Right ventricle myocardium superior (tissue), 1 donor: Measurements from ENCODE around the gene ABCC2. TPM values are rescaled to one million over a fixed set of nuclear protein-coding genes. Genes with fewer than 3 reads are reported as not detected.
"Not testable (repeated sequence)": the region's sequence is repeated elsewhere in the genome, so short reads cannot be mapped to it uniquely, and the experiment has no call there.

Experiments
- ATAC-seq: fragments of 200-7000 bp; cut with Tn5 transposase; one replicate; pipeline ENCODE4 v1.9.1; 2020; ENCODE audit warnings: mild to moderate bottlenecking; ENCODE audit not compliant: poor library complexity
- DNase-seq: peaks from one replicate; pipeline ENCODE4 v3.0.0-alpha.2; 2020
- intact Hi-C: fragments of 100-400 bp; cut with DNase I; formaldehyde crosslinking; loops from one replicate; pipeline ENCODE4 v1.11.2; 2022
- total RNA-seq: library from RNA; stranded (reverse); fragmentation: NEBNext Ultra II Directional; extraction: Animal tissue kit (Norgen Biotek cat#: 25700); gene quantifications from one replicate; pipeline ENCODE4 v1.2.1, GENCODE V29; 2021
- donor health status: DM: no; HTN: yes; CAD: no; lungs with severe emphysema.

The ABCC2 gene
- total RNA-seq, 1 donor from 2014 or later: 0.67 TPM

DNA sequence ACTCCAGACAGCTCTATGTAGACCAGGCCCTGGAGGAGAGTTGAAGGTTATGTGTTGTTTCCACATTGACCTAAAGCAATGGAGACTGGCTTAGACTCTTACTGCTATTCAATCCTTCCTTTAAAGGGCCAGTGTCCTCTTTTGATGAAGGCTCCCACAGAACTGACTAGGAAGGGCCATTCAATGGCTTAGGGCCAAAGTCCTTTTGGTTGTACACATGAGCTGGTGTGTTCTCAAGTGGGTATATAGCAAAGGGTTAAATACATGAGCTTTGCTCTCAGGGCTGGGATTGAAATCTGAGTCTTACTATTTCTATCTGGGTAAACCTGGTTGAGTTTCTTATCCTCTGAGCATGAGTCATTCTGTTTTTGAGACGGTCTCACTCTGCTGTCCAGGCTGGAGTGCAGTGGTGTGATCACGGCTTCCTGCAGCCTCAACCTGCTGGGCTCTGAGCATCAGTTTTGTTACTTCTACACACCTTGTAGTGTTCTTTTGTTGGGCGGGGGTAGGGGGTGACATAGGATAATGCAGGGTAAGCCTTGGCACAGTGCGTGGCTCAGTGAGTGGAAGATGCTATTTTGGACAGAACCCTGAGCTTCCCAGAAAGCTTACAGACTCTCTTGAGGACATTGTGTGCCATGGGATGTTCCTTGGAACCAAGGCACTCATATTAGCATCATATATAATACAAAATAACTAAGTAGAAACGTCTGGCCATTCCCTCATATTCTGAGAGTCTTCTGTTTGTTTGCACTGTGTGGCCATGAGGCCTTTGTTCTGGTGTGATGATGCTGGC, 90.1 kb downstream of the ABCC2 start:
- ATAC-seq: no peak
- no peak for DNase-seq
- intact Hi-C loops: no loop called here

DNA sequence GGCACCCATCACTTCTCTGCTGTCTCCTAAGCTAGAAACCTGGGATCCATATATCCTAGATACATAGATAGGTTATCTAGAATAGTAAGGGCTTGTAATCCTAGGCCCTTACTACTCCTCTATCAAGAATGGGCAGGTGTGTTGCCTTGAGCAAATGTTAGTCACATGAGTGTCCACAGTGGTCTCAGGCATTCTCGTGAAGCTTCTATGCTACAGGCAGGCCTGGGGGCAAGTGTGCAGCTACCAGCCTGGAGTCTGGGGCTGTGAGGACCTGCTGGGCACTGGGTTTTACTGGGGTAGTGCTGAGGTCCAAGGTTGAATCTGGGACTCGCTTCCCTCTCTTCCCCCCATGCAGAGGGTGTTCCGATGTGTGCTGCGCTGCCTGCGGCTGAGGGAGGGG, 91.4 kb downstream of the ABCC2 start:
- DNase-seq: no peak
- intact Hi-C loops: no loop called here
- ATAC-seq: no peak

DNA sequence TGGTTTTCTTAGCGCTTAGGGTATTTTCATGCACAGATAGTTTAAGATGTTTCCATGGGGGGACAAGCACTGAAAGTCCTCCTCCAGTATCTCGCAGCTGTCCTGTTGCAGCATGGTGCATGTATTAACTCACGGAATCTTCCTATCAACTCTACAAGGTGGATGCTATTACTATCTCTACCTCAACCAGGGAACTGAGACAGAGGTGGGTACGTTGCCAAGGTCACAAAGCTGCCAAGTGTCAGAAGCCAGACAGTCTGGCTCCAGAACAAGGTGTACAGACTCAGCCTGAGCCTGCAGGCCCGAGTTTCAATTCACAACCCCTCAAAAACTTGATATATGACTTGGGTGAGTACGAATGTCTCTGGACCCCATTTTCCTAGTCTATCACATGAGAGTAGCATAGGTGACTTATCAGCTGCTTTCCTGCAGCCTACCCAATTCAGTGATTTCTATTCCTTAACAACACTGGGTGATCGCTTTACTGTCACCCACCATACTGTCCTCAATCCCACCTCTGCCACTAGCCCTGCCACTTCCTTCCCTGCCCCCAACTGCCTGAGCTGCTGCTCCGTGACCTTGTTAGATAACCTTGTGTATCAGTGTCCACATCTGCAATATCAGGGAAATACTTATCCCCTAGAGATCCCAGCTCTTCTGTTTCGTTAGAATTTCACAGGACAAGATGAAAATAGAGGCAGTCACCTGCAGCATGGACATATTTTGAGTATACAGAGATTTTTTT, 92.1 kb downstream of the ABCC2 start:
- no peak for DNase-seq
- intact Hi-C loops: no loop called here
- ATAC-seq: peak; percentile 80

DNA sequence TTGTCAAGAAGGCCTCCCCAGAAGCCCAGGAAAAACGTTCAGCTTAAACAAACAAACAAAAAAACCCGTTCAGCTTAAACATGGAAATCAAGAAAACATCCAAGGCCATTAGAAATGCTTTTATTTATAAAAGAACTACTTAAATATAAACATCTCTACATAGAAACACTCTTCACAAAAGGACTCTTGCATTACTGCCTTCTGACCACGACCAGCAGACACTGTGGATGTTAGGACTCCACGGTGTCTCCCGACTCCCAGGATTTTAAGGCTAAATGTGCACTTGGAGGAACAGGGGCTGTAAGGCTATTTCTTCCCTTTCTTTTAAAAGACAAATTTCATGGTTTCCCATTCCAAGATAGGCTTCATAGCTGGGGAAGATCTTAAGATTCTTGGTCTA, 93.0 kb downstream of the ABCC2 start:
- intact Hi-C loops: no loop called here
- DNase-seq (no peak), ATAC-seq (no peak)

- ATAC-seq: no peak
- intact Hi-C loops: no loop called here
Measured at GRCh38 chr10:99880080-99880835, 97.8 kb downstream of the ABCC2 start.

DNA sequence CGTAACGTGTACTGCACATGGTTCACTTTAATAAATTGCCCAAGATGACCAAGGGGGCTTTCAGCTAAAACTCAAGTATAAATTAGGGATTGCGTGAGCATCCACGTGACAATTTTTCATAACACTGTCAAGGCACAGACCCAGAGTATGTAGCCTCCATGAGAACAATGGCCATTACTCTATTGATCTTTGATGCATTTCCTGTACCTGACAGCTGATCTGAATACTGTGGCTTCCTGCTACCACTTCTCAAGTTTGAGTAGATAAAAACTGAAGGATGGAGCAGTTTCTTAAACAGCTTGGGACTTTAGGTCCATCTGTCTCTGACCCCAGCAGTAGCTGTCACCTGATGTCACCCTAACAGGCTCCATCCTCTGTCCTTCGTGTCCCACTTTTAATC, 98.9 kb downstream of the ABCC2 start:
- DNase-seq (no peak), ATAC-seq (no peak)
- intact Hi-C loops: no loop called here

More at GRCh38 chr10:99880080-99880835, 97.8 kb downstream of the ABCC2 start:
- no peak for DNase-seq

DNA sequence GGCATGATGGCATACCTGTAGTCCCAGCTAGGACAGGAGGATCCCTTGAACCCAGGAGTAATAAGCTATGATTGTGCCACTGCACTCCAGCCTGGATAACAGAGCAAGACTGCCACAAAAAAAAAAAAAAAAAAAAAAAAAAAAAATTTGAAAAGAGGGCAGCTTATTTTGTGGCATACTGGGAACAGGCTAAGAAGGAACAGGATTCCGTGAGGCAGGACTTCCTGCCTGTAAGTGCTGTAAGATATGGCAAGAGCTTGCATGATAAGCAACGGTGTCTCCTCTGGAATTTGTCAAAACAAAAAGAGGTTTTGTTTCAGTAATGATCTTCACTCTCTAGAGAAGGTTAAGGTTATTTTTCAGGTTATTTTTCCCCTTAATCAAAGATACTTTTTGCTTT, 101.1 kb downstream of the ABCC2 start:
- ATAC-seq (no peak), DNase-seq (no peak)
- intact Hi-C loops: no loop called here

DNA sequence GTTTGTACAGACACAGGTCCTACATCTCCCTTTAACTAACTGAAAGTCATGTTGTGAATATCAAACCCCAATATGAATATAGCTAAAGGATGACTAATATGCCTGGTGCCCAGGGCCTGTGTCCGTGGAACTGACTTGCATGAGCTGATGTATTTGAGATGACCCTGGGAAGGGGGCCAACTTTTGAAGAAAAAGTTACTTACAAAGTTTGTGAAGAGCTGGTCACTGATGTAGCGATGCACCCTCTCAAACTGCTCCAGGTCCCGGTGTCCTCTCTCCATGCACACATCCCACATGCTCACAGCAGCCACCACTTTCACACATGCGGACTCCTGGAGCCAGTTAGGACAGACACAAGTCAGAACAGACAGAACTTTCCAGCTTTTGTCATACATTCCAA, 106.2 kb downstream of the ABCC2 start:
- no peak for DNase-seq
- ATAC-seq: no peak
- intact Hi-C loops: no loop called here

DNA sequence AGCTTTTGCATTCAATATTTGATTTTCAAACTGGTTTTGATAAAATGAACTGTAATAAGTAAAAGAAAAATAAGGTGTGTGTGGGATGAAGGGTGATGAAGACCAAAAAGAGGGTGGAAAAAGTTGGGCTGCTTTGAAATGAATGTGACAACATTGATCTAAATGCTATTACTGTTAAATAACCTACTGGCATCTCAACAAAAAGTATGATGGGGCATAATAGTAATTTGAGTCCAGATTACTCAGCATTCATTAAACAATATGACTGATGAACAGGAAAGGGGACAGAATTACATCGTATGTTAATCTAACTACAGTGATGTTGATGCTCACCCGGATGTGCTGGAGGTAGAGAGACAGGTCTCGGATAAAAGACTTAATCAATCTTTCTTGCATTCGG, 112.2 kb downstream of the ABCC2 start:
- intact Hi-C loops: no loop called here
- DNase-seq (no peak), ATAC-seq (no peak)

- DNase-seq, intact Hi-C loops, ATAC-seq: not testable (repeated sequence)
Measured at GRCh38 chr10:99895066-99895465, 112.6 kb downstream of the ABCC2 start.

GRCh38 chr10:99895867-99896266, 113.4 kb downstream of the ABCC2 start:
- ATAC-seq: no peak
- no peak for DNase-seq
- intact Hi-C loops: no loop called here

Other genes starting within 250 kb of the ABCC2 start
- not detected for gene NKX2-3, start 249.7 kb upstream of the ABCC2 start, total RNA-seq
- gene SLC25A28, start 162.2 kb upstream of the ABCC2 start, total RNA-seq: 40.9 TPM
- 1.5 TPM for gene ENTPD7, start 123.1 kb upstream of the ABCC2 start, total RNA-seq
- gene COX15, start 50.5 kb upstream of the ABCC2 start, total RNA-seq: 32.4 TPM
- gene CUTC, start 50.4 kb upstream of the ABCC2 start, total RNA-seq: 37.2 TPM
- 5.7 TPM for gene DNMBP, start 227.3 kb downstream of the ABCC2 start, total RNA-seq